ENCODE data around the gene CCM2.

The CCM2 gene

GRCh38 chr7:45084901-45085618 lies 85.1 kb downstream of the CCM2 start:
- no peak for DNase-seq

GRCh38 chr7:45085619-45086200 lies 85.7 kb downstream of the CCM2 start:
- DNase-seq: no peak

DNA sequence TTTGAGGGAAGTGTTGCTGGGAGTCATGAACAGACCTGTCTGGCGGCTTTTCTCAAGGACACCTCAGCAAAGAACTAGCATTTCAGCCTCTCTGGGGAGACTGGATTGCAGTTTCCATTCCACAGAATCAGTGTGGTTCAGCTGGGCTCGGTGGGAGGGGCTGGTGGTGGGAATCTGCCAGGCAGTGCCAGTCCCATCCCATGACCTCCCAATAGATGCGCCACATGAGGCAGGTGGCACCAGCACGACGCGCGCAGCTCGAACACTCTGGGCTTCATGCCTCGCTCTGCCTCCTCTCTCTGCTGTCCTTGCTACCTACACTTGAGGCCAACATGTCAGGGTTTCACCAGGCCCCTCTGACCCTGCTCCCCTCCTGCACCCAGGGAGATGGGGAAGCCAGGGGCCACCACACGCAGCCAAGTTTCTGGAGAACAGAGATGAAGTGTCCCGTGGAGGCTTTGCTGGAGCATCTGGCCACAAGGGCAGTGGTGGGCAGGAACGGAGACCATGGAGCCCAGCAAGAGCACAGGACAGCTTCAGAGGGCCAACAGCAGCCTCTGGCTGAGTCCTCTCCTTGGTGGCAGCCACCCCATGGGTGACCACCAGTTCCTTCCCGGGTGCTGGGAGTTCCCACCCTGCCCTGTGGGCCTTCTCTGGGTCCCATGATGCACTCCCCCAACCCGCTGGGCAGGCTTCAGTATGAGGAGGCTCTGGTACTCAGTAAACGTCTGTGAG lies 86.5 kb downstream of the CCM2 start:
- no peak for DNase-seq

GRCh38 chr7:45087301-45088145 lies 87.5 kb downstream of the CCM2 start:
- DNase-seq: no peak

- DNase-seq: no peak
These were observed 88.2 kb downstream of the CCM2 start for GRCh38 chr7:45088146-45088701.

GRCh38 chr7:45088821-45089340 lies 88.9 kb downstream of the CCM2 start, which contains the start of gene NACAD:
Gene NACAD (minus strand): TSS chr7:45088969. CDS start chr7:45088894, 75 bp downstream.
- DNase-seq: peak; percentile 38 to 39

GRCh38 chr7:45089341-45089891 lies 89.4 kb downstream of the CCM2 start:
- DNase-seq: peak; percentile 68 to 71

GRCh38 chr7:45092100-45092930 lies 92.3 kb downstream of the CCM2 start:
- DNase-seq: no peak

GRCh38 chr7:45092931-45093235 lies 92.9 kb downstream of the CCM2 start:
- no peak for DNase-seq

DNA sequence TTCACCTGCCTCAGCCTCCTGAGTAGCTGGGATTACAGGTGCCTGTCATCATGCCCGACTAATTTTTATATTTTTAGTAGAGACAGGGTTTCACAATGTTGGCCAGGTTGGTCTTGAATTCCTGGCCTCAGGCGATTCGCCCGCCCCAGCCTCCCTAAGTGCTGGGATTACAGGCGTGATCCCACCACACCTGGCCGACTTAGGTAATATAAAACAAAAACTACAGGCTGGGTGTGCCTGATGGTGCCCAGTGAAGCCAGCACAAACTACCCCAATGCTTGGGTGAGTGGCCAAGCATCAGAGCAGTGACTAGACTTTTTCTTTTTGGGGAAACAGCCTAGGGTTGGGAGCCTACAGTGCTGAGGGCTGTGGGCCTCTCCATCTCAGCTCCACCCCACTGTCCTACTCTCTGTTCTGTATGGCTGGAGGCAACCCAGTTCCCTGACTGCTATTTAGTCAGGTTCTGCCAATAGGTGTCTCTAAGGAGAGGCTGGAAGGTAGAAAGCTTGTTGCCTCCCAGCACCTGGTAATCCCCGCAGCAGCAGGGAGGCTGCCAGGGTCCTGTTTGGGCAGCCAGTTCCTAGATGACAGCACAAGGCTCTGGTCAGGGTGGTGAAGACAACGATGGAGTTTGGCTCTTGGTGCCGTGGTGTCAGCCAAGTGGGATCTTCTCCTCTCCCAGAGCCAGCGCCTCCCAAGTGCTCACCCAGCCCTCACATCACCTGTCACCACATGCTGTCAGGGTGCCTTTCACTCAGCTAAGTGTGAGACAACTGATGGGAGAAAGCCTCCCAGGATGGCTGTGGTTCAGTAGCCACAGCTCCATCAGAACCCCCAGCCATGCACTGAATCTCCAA lies 99.2 kb downstream of the CCM2 start:
- no peak for DNase-seq

GRCh38 chr7:45099891-45100760 lies 100.1 kb downstream of the CCM2 start:
- DNase-seq: no peak

DNA sequence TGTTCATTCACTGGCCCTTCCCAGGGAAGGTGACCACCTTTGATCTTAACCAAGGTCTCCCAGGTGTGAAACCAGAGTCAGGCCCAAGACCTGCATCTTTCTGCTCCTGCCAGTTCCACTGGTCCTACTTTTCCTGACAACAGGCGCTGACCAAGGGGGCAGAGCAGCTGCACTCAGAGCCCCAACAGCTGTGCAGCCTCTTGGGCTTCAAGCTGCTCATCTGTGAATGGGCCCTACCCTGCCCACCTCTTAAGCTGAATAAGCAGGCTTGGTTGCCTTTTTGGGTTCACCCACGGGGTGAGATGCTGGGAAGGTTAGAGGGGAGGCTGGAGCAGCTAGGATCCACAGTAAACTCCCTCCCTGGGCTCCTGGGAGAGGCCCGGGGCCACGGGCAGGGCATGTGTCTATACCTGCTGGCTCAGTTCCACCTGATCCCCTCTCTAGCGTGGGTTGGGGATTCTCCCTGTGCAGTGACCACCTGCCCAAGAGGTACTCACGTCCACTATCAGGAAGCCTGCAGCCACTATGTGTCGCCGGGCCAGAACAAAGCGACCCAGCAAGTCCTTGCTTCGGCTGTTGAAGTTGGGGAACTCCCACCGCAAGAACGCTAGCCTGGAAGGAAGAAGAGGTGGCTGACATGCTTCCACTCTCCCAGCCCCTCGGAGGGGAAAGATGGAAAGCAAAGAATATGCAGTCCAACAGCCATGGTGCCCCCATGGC lies 100.9 kb downstream of the CCM2 start:
- DNase-seq: no peak

- no peak for DNase-seq
These were observed 101.7 kb downstream of the CCM2 start for GRCh38 chr7:45101748-45102147.

DNA sequence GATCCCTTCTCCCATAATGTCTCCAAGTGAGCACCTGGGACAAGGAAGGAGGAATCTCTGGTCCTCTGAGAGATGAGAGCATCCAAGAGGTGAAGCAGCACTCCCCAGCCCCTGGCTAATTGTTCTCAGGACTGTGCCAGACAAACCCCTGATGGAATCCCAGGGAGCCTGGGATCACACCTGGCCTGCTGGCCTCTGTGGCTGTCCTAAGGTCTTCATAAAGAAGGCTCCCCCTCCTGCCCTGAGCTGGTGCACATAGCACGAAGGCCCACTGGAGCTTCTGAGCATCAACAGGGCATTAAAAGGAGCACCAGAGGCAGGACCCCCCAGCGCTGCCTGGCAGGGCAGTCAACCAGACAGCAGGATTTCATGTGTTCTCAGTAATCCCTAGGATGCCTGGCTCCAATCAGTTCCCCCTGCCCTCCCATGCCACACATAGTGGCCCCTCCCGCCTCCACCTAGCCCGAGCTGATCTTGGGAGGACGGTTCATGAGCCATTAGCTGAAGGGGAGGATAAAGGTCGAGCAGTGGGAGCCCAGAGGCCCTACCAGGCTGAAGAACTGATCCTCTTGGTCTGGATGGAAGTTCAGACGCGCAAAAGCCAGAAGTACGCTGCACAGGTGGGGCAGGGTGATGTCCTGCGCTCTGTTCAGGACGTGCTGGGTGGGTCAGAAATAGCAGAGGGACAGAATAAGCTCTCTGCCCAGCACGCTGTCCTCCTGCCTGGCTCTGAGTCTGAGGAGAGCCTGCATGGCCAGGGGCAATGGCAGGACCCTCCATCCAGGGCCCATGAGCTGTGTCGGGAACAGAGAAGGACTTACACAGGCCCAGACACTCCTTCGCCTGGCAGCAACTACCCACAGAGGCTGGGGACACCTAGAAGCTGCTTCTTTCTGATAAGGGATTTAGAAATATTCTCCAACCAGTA lies 103.0 kb downstream of the CCM2 start:
- no peak for DNase-seq

GRCh38 chr7:45103958-45104843 lies 104.2 kb downstream of the CCM2 start:
- no peak for DNase-seq

DNA sequence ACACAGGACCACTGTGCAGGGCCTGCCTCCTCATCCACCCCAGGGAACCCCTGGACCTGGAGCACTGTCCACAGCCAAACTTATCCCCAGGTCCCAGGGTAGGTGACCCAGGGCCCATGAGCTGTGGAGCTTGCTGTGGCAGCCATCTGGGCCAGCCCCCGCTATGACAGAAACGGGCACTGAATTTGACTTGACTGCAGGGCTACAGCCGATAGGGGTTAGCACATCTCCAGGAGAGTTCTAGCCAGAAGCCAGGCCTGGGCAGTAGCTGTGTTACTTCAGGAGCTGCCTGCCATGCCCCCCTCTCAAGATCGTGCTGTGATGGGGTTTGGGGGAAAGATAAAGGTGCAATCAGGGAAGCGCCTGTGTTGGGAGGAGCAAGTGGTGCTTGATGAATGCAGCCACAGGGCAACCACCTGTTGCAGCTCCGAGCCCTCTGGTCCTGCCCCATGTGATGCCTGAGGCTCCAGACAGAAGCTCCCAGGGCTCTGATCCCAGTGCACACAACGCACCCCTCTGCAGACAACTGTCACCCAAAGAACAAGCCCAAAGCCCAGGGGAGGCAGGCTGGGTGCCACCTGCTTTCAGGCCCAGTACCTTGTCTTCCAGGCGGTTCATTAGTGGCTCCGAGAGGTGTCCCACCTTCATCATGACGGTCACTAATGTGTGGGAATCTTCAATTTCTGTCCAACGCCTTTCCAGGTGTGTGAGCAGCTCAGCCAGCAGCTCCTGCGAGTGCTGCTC lies 105.0 kb downstream of the CCM2 start:
- no peak for DNase-seq

Measured in CD4-positive, alpha-beta T cell treated with Interleukin-1 beta for 1 hour (primary cell).